SK-N-SH treated with all-trans-retinoic acid at 6 μM for 48 hours (cell line): Measurements from ENCODE around the gene SPATA21.
"Not testable (repeated sequence)": the region's sequence is repeated elsewhere in the genome, so short reads cannot be mapped to it uniquely, and the experiment has no call there.

Experiments used
- ATAC-seq: fragments of 200-7000 bp; cut with Tn5 transposase; 3 replicates; pipeline ENCODE4 v1.9.1; 2020; ENCODE audit warnings: mild to moderate bottlenecking, moderate library complexity
- ARNTL ChIP-seq: fragments of 450-650 bp; formaldehyde crosslinking; IDR thresholded peaks from 2 replicates; pipeline ENCODE4 v1.5.0; 2020; ENCODE audit warnings: low read depth, mild to moderate bottlenecking, moderate library complexity, borderline replicate concordance
- BACH2 ChIP-seq: fragments of 250-450 bp; sonication (Bioruptor Pico); IDR thresholded peaks from 2 replicates; pipeline ENCODE4 v1.9.0; 2021; ENCODE audit warnings: mild to moderate bottlenecking, borderline replicate concordance
- CSDC2 ChIP-seq: fragments of 250-450 bp; sonication (Bioruptor Pico); IDR thresholded peaks from 2 replicates; pipeline ENCODE4 v1.5.0; 2020; ENCODE audit warnings: mild to moderate bottlenecking, moderate library complexity
- ESRRG ChIP-seq: fragments of 250-450 bp; sonication (Bioruptor Pico); IDR thresholded peaks from 2 replicates; pipeline ENCODE4 v1.6.1; 2021; ENCODE audit warnings: mild to moderate bottlenecking
- ISL1 ChIP-seq: fragments of 250-450 bp; sonication (Bioruptor Pico); IDR thresholded peaks from 2 replicates; pipeline ENCODE4 v2.1.2; 2022; ENCODE audit warnings: mild to moderate bottlenecking, moderate library complexity
- OSR1 ChIP-seq: fragments of 250-450 bp; sonication (Bioruptor Pico); IDR thresholded peaks from 2 replicates; pipeline ENCODE4 v1.8.0; 2022; ENCODE audit warnings: moderate library complexity, mild to moderate bottlenecking, inconsistent platforms
- PPARA ChIP-seq: fragments of 250-450 bp; sonication (Bioruptor Pico); IDR thresholded peaks from 2 replicates; pipeline ENCODE4 v1.5.0; 2020; ENCODE audit warnings: mild to moderate bottlenecking, borderline replicate concordance
- RARB ChIP-seq: fragments of 250-450 bp; sonication (Bioruptor Pico); IDR thresholded peaks from 2 replicates; pipeline ENCODE4 v1.8.0; 2021; ENCODE audit warnings: mild to moderate bottlenecking, moderate library complexity
- SNAI2 ChIP-seq: fragments of 250-450 bp; sonication (Bioruptor Pico); IDR thresholded peaks from 2 replicates; pipeline ENCODE4 v1.5.0; 2020; ENCODE audit warnings: mild to moderate bottlenecking, moderate library complexity
- TOX ChIP-seq: fragments of 250-450 bp; sonication (Bioruptor Pico); IDR thresholded peaks from 2 replicates; pipeline ENCODE4 v1.8.0; 2021; ENCODE audit warnings: mild to moderate bottlenecking, moderate library complexity, borderline replicate concordance
- ZFP3 ChIP-seq: fragments of 250-450 bp; sonication (Bioruptor Pico); IDR thresholded peaks from 2 replicates; pipeline ENCODE4 v1.5.0; 2020; ENCODE audit warnings: mild to moderate bottlenecking, moderate library complexity
- ZNF565 ChIP-seq: fragments of 450-650 bp; formaldehyde crosslinking; conservative IDR thresholded peaks from 2 replicates; pipeline ENCODE4 v1.5.0; 2020; ENCODE audit warnings: low read depth, mild to moderate bottlenecking, moderate library complexity
- ZNF70 ChIP-seq: fragments of 450-650 bp; formaldehyde crosslinking; IDR thresholded peaks from 2 replicates; pipeline ENCODE4 v1.5.0; 2020; ENCODE audit warnings: mild to moderate bottlenecking, moderate library complexity
- ZNF8 ChIP-seq: fragments of 450-650 bp; formaldehyde crosslinking; IDR thresholded peaks from 2 replicates; pipeline ENCODE4 v1.5.0; 2020; ENCODE audit warnings: mild to moderate bottlenecking, moderate library complexity
- TF ChIP-seq, protein P1 (sequence below): fragments of 250-450 bp; sonication (Bioruptor Pico); IDR thresholded peaks from 2 replicates; pipeline ENCODE4 v1.8.0; 2021; ENCODE audit warnings: low read depth, mild to moderate bottlenecking, moderate library complexity, borderline replicate concordance
- TF ChIP-seq, protein P2 (sequence below): fragments of 250-450 bp; sonication (Bioruptor Pico); IDR thresholded peaks from 2 replicates; pipeline ENCODE4 v1.5.0; 2020; ENCODE audit warnings: mild to moderate bottlenecking, moderate library complexity
- TF ChIP-seq, protein P3 (sequence below): fragments of 250-450 bp; sonication (Bioruptor Pico); IDR thresholded peaks from 2 replicates; pipeline ENCODE4 v1.5.1; 2020; ENCODE audit warnings: low read depth, mild to moderate bottlenecking, moderate library complexity
- TF ChIP-seq, protein P4 (sequence below): fragments of 250-450 bp; sonication (Bioruptor Pico); IDR thresholded peaks from 2 replicates; pipeline ENCODE4 v1.5.1; 2021; ENCODE audit warnings: mild to moderate bottlenecking, moderate library complexity
- TF ChIP-seq, protein P5 (sequence below): fragments of 250-450 bp; sonication (Bioruptor Pico); IDR thresholded peaks from 2 replicates; pipeline ENCODE4 v1.8.0; 2020; ENCODE audit warnings: mild to moderate bottlenecking, moderate library complexity, borderline replicate concordance

The SPATA21 gene

DNA sequence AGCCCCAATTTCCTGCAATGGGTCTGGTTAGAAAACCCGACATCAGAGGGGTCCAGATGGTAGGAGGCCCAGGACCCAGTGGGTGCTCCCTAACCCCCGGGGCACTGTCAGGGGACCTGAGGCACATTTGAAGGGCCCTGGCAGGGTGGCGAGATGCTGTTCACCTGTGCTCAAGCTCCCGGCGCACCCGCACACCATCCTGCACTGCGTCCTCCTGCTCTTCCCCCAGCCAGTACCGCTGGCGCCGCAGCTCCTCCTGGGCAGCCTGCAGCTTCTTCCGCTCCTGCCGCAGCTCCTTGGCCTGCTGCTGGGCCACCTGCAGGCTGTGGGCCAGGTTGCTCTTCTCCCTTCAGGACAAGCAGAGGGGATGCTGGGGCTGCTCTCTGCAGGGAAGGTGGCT lies 40.9 kb upstream of the SPATA21 start:
- ATAC-seq, result no peak
- TF ChIP-seq, protein P1, sequence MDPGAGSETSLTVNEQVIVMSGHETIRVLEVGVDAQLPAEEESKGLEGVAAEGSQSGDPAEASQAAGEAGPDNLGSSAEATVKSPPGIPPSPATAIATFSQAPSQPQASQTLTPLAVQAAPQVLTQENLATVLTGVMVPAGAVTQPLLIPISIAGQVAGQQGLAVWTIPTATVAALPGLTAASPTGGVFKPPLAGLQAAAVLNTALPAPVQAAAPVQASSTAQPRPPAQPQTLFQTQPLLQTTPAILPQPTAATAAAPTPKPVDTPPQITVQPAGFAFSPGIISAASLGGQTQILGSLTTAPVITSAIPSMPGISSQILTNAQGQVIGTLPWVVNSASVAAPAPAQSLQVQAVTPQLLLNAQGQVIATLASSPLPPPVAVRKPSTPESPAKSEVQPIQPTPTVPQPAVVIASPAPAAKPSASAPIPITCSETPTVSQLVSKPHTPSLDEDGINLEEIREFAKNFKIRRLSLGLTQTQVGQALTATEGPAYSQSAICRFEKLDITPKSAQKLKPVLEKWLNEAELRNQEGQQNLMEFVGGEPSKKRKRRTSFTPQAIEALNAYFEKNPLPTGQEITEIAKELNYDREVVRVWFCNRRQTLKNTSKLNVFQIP (CRISPR knock-in tag), result no peak
- TF ChIP-seq, protein P2, sequence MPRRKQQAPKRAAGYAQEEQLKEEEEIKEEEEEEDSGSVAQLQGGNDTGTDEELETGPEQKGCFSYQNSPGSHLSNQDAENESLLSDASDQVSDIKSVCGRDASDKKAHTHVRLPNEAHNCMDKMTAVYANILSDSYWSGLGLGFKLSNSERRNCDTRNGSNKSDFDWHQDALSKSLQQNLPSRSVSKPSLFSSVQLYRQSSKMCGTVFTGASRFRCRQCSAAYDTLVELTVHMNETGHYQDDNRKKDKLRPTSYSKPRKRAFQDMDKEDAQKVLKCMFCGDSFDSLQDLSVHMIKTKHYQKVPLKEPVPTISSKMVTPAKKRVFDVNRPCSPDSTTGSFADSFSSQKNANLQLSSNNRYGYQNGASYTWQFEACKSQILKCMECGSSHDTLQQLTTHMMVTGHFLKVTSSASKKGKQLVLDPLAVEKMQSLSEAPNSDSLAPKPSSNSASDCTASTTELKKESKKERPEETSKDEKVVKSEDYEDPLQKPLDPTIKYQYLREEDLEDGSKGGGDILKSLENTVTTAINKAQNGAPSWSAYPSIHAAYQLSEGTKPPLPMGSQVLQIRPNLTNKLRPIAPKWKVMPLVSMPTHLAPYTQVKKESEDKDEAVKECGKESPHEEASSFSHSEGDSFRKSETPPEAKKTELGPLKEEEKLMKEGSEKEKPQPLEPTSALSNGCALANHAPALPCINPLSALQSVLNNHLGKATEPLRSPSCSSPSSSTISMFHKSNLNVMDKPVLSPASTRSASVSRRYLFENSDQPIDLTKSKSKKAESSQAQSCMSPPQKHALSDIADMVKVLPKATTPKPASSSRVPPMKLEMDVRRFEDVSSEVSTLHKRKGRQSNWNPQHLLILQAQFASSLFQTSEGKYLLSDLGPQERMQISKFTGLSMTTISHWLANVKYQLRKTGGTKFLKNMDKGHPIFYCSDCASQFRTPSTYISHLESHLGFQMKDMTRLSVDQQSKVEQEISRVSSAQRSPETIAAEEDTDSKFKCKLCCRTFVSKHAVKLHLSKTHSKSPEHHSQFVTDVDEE, result no peak
- TF ChIP-seq ZFP3 (CRISPR knock-in tag) (no peak), OSR1 (no peak), BACH2 (CRISPR knock-in tag) (no peak), SNAI2 (no peak), CSDC2 (no peak), ZNF8 (CRISPR knock-in tag) (no peak), ESRRG (no peak), ISL1 (CRISPR knock-in tag) (no peak), ZNF565 (no peak), RARB (no peak), ZNF70 (no peak)
- TF ChIP-seq, protein P3, sequence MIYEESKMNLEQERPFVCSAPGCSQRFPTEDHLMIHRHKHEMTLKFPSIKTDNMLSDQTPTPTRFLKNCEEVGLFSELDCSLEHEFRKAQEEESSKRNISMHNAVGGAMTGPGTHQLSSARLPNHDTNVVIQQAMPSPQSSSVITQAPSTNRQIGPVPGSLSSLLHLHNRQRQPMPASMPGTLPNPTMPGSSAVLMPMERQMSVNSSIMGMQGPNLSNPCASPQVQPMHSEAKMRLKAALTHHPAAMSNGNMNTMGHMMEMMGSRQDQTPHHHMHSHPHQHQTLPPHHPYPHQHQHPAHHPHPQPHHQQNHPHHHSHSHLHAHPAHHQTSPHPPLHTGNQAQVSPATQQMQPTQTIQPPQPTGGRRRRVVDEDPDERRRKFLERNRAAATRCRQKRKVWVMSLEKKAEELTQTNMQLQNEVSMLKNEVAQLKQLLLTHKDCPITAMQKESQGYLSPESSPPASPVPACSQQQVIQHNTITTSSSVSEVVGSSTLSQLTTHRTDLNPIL (CRISPR knock-in tag), result no peak
- TF ChIP-seq, protein P4, sequence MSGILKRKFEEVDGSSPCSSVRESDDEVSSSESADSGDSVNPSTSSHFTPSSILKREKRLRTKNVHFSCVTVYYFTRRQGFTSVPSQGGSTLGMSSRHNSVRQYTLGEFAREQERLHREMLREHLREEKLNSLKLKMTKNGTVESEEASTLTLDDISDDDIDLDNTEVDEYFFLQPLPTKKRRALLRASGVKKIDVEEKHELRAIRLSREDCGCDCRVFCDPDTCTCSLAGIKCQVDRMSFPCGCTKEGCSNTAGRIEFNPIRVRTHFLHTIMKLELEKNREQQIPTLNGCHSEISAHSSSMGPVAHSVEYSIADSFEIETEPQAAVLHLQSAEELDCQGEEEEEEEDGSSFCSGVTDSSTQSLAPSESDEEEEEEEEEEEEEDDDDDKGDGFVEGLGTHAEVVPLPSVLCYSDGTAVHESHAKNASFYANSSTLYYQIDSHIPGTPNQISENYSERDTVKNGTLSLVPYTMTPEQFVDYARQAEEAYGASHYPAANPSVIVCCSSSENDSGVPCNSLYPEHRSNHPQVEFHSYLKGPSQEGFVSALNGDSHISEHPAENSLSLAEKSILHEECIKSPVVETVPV (CRISPR knock-in tag), result no peak

DNA sequence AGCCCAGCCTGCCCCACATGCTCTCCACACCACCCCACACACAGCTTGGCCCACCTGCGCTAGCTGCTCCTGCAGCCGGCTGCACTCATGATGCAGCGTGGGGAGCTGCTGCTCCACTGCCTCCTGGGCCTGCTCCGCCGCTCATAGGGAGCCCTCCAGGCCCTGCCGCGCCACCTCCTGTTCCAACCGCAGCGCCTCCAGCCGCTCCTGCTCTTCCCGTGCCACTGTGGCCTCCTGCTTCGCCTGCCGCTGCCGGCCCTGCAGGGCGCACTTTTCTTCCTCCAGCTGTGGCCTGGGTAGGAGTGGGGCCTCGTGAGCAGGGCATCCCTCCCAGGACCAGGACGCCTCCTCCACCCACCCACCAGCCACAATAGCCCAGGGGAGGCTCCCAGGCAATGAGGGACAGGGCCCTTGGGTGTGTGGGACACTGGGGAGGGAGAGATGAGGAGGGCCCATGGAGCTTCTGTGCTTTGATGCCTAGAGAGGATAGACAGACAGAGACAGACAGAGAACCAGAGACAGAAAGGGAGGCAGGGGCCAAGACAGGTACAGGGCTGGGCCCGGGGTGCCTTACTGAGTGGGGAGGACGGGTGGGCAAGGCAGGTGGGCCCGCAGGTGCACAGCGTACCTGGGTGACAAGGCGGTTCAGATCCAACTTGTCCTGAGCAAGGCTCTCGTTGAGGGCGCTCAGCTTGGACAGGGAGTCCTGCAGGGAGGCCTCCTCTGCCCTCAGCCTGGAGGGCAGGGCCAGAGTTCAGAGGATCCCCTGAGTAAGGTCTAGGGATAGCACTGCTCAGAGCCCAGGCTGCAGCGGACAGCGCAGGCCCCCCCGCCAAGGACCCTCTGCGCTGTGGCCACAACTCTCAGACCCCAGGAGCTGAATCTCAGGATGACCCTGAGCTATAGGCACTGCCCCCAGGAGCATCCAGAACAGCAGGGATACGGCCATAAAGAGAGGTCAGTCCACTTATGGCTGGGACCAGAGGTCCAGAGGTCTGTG lies 38.8 kb upstream of the SPATA21 start:
- not testable (repeated sequence) for ATAC-seq

DNA sequence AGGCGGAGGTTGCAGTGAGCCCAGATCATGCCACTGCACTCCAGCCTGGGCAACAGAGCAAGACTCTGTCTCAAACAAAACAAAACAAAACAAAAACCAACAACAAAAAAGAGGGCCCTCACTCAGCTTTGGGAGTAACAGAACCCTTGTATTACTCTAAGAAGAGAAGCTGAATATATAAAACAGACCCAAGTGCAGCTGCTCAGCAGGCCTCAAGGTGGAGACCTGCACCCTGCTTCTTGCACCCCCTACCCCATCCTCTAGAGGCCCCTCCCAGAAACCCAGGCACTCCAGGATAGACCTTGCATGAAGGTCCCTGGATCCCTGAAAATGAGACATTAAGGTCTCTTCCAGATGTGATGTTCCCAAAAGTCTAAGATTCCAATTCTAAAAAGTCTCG lies 37.7 kb upstream of the SPATA21 start:
- ATAC-seq, result peak; percentile 65

DNA sequence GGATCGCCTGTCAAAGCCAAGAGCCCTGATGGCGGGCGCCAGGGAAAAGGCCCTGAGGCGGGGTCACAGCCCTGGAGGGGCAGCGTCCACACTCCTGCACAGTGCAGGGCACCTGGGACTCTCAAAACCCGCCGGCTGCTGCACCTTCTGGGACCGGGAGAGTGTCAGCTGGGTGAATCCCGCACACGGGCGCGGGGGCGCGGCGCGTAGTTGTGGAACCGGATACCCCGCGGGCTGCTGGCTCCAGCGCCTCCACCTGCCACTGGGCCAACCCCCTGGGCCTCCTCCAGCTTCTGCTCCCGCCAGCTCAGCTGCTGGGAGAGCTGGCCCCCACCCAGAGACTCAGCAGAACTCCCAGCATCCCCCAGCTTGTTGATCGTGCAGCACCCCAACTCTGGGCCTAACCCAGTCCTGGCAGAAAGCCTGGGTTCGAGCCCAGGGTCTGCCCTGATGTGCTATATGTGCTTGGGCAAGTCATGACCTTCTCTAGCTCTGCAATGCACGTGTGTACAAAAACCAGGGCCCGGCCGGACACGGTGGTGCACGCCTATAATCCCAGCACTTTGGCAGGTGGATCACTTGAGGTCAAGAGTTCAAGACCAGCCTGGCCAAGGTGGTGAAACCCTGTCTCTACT lies 37.1 kb upstream of the SPATA21 start:
- no peak for ATAC-seq
- TF ChIP-seq SNAI2 (no peak), ZNF70 (no peak), BACH2 (CRISPR knock-in tag) (no peak), PPARA (CRISPR knock-in tag) (no peak), TOX (CRISPR knock-in tag) (no peak), ARNTL (CRISPR knock-in tag) (no peak), CSDC2 (no peak), ZNF8 (CRISPR knock-in tag) (no peak)
- TF ChIP-seq, protein P4 (CRISPR knock-in tag), result no peak
- TF ChIP-seq, protein P5, sequence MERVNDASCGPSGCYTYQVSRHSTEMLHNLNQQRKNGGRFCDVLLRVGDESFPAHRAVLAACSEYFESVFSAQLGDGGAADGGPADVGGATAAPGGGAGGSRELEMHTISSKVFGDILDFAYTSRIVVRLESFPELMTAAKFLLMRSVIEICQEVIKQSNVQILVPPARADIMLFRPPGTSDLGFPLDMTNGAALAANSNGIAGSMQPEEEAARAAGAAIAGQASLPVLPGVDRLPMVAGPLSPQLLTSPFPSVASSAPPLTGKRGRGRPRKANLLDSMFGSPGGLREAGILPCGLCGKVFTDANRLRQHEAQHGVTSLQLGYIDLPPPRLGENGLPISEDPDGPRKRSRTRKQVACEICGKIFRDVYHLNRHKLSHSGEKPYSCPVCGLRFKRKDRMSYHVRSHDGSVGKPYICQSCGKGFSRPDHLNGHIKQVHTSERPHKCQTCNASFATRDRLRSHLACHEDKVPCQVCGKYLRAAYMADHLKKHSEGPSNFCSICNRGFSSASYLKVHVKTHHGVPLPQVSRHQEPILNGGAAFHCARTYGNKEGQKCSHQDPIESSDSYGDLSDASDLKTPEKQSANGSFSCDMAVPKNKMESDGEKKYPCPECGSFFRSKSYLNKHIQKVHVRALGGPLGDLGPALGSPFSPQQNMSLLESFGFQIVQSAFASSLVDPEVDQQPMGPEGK (CRISPR knock-in tag), result no peak
- TF ChIP-seq, protein P2, result no peak
